Measurements from ENCODE around the gene CHI3L1. TPM values are rescaled to one million over a fixed set of nuclear protein-coding genes. Genes with fewer than 3 reads are reported as not detected.

CHI3L1 gene
- total RNA-seq, 1 donor from 2014 or later: 0.20 TPM

- Histone ChIP-seq H3K4me3 (ENCODE audit: insufficient read depth, low read depth, low read length) (no peak overlapping the region), H3K79me2 (ENCODE audit: insufficient read depth, low read length) (no peaks in the 10 kb centered on the region), H3K36me3 (ENCODE audit: insufficient read depth, low read length) (no peaks in the 10 kb centered on the region), H3K27me3 (ENCODE audit: insufficient read depth, low read length) (no peaks in the 10 kb centered on the region), H3K4me2 (ENCODE audit: low read length) (no peak overlapping the region), H4K20me1 (ENCODE audit: insufficient read depth, low read length) (no peaks in the 10 kb centered on the region), H2AFZ (ENCODE audit: low read depth, low read length) (no peak overlapping the region), H3K9me3 (ENCODE audit: insufficient read depth, low read depth, low read length) (no peaks in the 10 kb centered on the region), H3K4me1 (ENCODE audit: insufficient read depth, low read length) (peaks cover 3% of the 10 kb centered on the region), H3K27ac (ENCODE audit: low read depth, low read length) (no peak overlapping the region), H3K9ac (ENCODE audit: low read length) (no peak overlapping the region)
- Mint-ChIP-seq H3K27me3 (ENCODE audit: low read depth, unreplicated experiment) (peaks cover 11% of the 10 kb centered on the region), H3K4me3 (ENCODE audit: unreplicated experiment) (no peak overlapping the region), H3K36me3 (ENCODE audit: low read depth, unreplicated experiment) (no peaks in the 10 kb centered on the region), H3K4me1 (ENCODE audit: low read depth, unreplicated experiment) (peaks cover 25% of the 10 kb centered on the region), H3K27ac (ENCODE audit: unreplicated experiment) (no peak overlapping the region), H3K9me3 (ENCODE audit: unreplicated experiment) (peaks cover 8% of the 10 kb centered on the region)
- FAIRE-seq (no peak), DNase-seq (ENCODE audit: low read depth) (no peak)
- TF ChIP-seq, protein P1, sequence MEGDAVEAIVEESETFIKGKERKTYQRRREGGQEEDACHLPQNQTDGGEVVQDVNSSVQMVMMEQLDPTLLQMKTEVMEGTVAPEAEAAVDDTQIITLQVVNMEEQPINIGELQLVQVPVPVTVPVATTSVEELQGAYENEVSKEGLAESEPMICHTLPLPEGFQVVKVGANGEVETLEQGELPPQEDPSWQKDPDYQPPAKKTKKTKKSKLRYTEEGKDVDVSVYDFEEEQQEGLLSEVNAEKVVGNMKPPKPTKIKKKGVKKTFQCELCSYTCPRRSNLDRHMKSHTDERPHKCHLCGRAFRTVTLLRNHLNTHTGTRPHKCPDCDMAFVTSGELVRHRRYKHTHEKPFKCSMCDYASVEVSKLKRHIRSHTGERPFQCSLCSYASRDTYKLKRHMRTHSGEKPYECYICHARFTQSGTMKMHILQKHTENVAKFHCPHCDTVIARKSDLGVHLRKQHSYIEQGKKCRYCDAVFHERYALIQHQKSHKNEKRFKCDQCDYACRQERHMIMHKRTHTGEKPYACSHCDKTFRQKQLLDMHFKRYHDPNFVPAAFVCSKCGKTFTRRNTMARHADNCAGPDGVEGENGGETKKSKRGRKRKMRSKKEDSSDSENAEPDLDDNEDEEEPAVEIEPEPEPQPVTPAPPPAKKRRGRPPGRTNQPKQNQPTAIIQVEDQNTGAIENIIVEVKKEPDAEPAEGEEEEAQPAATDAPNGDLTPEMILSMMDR (IDR thresholded peaks at IDR 0.05; ENCODE audit: insufficient read depth, low read depth, low read length): no peak
- TF ChIP-seq EZH2 (IDR thresholded peaks at IDR 0.05; ENCODE audit: insufficient read depth, low read length): no peak
Observed at GRCh38 chr1:203204756-203205155, 18.3 kb upstream of the CHI3L1 start.

GRCh38 chr1:203202431-203203245 is 16.1 kb upstream of the CHI3L1 start:
- no peak for FAIRE-seq
- Histone ChIP-seq H3K4me1 (ENCODE audit: insufficient read depth, low read length) (peaks cover 17% of the 10 kb centered on the region), H3K9me3 (ENCODE audit: insufficient read depth, low read depth, low read length) (no peaks in the 10 kb centered on the region), H4K20me1 (ENCODE audit: insufficient read depth, low read length) (no peaks in the 10 kb centered on the region), H2AFZ (ENCODE audit: low read depth, low read length) (no peak overlapping the region), H3K9ac (ENCODE audit: low read length) (no peak overlapping the region), H3K4me3 (ENCODE audit: insufficient read depth, low read depth, low read length) (no peak overlapping the region), H3K79me2 (ENCODE audit: insufficient read depth, low read length) (no peaks in the 10 kb centered on the region), H3K4me2 (ENCODE audit: low read length) (no peak overlapping the region), H3K27me3 (ENCODE audit: insufficient read depth, low read length) (no peaks in the 10 kb centered on the region), H3K27ac (ENCODE audit: low read depth, low read length) (no peak overlapping the region), H3K36me3 (ENCODE audit: insufficient read depth, low read length) (no peaks in the 10 kb centered on the region)
- Mint-ChIP-seq H3K36me3 (ENCODE audit: low read depth, unreplicated experiment) (no peaks in the 10 kb centered on the region), H3K27ac (ENCODE audit: unreplicated experiment) (peak overlapping the region; percentile 22), H3K4me3 (ENCODE audit: unreplicated experiment) (no peak overlapping the region), H3K4me1 (ENCODE audit: low read depth, unreplicated experiment) (peaks cover 38% of the 10 kb centered on the region), H3K9me3 (ENCODE audit: unreplicated experiment) (peaks cover 8% of the 10 kb centered on the region), H3K27me3 (ENCODE audit: low read depth, unreplicated experiment) (peaks cover 10% of the 10 kb centered on the region)
- peak; percentile 73 for DNase-seq (ENCODE audit: low read depth)
- TF ChIP-seq, protein P1 (IDR thresholded peaks at IDR 0.05; ENCODE audit: insufficient read depth, low read depth, low read length): no peak
- TF ChIP-seq EZH2 (IDR thresholded peaks at IDR 0.05; ENCODE audit: insufficient read depth, low read length): no peak
